ENCODE data around the gene SIRPG. TPM values are rescaled to one million over a fixed set of nuclear protein-coding genes. Genes with fewer than 3 reads are reported as not detected.

The SIRPG gene
- total and polyA plus RNA-seq, 2 of the 13 experiments (the other 11 are each of a cell fraction or from before 2014, with no cell fraction given): not detected

DNA sequence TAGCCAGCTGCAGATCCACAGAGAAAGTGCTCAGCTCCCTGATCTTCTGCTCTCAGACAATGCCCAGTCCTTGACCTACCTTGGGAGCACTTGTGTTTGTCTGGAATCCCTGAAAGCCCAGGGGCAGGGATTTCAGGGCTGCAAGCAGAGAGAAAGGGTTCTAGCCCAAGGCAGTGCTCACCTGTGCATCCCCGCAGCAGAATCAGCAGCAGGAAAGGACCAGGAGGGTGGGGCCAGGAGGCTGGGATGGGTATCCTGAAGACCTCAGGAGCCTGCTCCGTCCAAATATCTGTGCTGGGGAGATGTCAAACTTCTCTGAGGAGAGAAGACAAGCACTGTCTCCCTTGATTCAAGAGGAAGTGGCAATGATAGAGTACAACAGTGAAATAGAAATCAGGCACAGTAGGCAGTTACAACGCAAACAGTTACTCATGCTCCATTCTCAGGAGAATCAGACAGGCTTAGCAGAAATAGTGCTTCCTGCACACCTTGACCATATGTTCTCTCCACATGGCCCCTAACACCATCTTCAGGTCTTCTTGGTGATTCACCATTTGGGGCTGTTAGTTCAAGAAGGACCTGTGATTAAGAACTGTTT lies 28.7 kb upstream of the SIRPG start (continued):
- TF ChIP-seq, protein P1, sequence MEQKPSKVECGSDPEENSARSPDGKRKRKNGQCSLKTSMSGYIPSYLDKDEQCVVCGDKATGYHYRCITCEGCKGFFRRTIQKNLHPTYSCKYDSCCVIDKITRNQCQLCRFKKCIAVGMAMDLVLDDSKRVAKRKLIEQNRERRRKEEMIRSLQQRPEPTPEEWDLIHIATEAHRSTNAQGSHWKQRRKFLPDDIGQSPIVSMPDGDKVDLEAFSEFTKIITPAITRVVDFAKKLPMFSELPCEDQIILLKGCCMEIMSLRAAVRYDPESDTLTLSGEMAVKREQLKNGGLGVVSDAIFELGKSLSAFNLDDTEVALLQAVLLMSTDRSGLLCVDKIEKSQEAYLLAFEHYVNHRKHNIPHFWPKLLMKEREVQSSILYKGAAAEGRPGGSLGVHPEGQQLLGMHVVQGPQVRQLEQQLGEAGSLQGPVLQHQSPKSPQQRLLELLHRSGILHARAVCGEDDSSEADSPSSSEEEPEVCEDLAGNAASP (CRISPR knock-in tag; IDR thresholded peaks at IDR 0.05; ENCODE audit: borderline replicate concordance): no peak

DNA sequence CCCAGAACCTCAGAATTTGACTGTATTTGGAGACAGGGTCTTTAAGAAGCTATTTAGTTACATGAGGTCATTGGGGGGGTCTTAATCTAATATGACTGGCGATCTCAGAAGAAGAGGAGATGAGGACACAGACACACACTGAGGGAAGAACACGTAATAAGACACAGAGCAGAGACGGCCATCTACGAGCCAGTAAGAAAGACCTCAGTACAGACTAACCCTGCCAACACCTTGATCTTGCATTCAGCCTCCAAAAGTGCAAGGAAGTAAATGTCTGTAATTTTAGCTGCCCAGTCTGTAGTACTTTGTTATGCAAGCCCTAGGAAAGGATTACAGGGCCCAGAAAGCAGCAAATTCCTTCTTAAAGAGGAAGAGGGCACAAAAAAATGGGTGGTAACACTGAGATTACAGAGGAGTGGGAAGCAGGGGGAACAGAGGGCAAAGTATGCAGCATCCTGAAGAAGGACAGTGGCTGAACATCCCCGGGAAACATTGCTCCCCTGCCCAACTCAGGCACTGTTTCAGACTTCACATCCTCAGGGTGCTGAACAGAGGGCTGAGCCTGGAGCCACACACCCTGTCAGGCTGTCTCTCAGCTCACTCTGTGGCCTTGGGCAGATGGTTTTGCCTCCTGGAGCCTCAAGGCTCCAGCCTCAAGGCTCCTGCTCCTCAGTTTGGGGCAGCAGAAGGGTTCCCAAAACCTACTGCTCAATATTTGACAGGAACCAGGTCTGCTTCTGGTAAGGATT lies 27.9 kb upstream of the SIRPG start:
- peaks cover 0 to 11% of the 10 kb centered on the region in 2 experiments; a peak in 1 of 5 replicates for H3K27me3 ChIP-seq (ENCODE audit: control insufficient read depth in 1 of 2, insufficient read depth in 2 of 2, low read length in 2 of 2)
- no peaks in the 10 kb centered on the region for H3K4me1 ChIP-seq (ENCODE audit: insufficient read depth, low read length)
- no peak overlapping the region for H3K4me2 ChIP-seq (ENCODE audit: low read depth, low read length)
- H3K9me3 ChIP-seq (ENCODE audit: low read length): peaks cover 13% of the 10 kb centered on the region; the same call in 1 of the 2 replicates
- ChIA-PET POLR2A (no interaction called here), CTCF (ENCODE audit: low intra/inter-chr PET ratio, low total read pairs) (no interaction called here)
- WGBS (ENCODE audit: low lambda C conversion rate): 3% methylated on average over 5 of the region's 5 CpGs
- no TSS peak for BruUV-seq (replicated peaks)
- intact Hi-C loops (cut with micrococcal nuclease; ENCODE audit: unreplicated experiment) (no loop called here), in situ Hi-C loops (cut with HindIII; ENCODE audit: extremely low pct_ligation_motif_present, low pct_unique_long_range_greater_than_20kb) (no loop called here)
- no peaks in the 10 kb centered on the region for H3K36me3 ChIP-seq (replicated peaks in 1 of 2; ENCODE audit: control insufficient read depth in 1 of 2, insufficient read depth in 2 of 2, low read length in 2 of 2)
- ATAC-seq (no peak), FAIRE-seq (no peak), DNase-seq (ENCODE audit: low spot score) (no peak)
- no peak overlapping the region for H2AFZ ChIP-seq (ENCODE audit: low read length)
- H3K79me2 ChIP-seq (ENCODE audit: insufficient read depth, low read length): no peaks in the 10 kb centered on the region
- no peaks in the 10 kb centered on the region for H4K20me1 ChIP-seq (ENCODE audit: insufficient read depth, low read length)
- no peak overlapping the region for H3K9ac ChIP-seq (ENCODE audit: insufficient read depth, low read depth, low read length)
- no peak overlapping the region for H3K4me3 ChIP-seq (replicated peaks in 1 of 3; ENCODE audit: insufficient read depth in 1 of 3, low read depth in 2 of 3, low read length in 3 of 3)
- H3K27ac ChIP-seq (ENCODE audit: extremely low read length, insufficient read depth, low read length): no peak overlapping the region
- TF ChIP-seq THYN1 (CRISPR knock-in tag; IDR thresholded peaks at IDR 0.05; ENCODE audit: borderline replicate concordance, low read depth): no peak
- TF ChIP-seq IRX3 (CRISPR knock-in tag; IDR thresholded peaks at IDR 0.05; ENCODE audit: borderline replicate concordance, low read depth): no peak
- TF ChIP-seq ZSCAN25 (CRISPR knock-in tag; IDR thresholded peaks at IDR 0.05): no peak
- TF ChIP-seq, protein P2, sequence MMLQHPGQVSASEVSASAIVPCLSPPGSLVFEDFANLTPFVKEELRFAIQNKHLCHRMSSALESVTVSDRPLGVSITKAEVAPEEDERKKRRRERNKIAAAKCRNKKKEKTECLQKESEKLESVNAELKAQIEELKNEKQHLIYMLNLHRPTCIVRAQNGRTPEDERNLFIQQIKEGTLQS (CRISPR knock-in tag; IDR thresholded peaks at IDR 0.05): no peak
- no peak for TF ChIP-seq ZKSCAN8 (CRISPR knock-in tag; IDR thresholded peaks at IDR 0.05; ENCODE audit: borderline replicate concordance)
- no peak for TF ChIP-seq ETV6 (CRISPR knock-in tag; conservative IDR thresholded peaks at IDR 0.05)
- TF ChIP-seq REPIN1 (CRISPR knock-in tag; IDR thresholded peaks at IDR 0.05; ENCODE audit: borderline replicate concordance, low read depth): no peak
- TF ChIP-seq MTA1 (CRISPR knock-in tag; IDR thresholded peaks at IDR 0.05; ENCODE audit: borderline replicate concordance): no peak
- no peak for TF ChIP-seq HNRNPLL (IDR thresholded peaks at IDR 0.05; ENCODE audit: low read depth, low read length, poor library complexity, severe bottlenecking)
- TF ChIP-seq, protein P3, sequence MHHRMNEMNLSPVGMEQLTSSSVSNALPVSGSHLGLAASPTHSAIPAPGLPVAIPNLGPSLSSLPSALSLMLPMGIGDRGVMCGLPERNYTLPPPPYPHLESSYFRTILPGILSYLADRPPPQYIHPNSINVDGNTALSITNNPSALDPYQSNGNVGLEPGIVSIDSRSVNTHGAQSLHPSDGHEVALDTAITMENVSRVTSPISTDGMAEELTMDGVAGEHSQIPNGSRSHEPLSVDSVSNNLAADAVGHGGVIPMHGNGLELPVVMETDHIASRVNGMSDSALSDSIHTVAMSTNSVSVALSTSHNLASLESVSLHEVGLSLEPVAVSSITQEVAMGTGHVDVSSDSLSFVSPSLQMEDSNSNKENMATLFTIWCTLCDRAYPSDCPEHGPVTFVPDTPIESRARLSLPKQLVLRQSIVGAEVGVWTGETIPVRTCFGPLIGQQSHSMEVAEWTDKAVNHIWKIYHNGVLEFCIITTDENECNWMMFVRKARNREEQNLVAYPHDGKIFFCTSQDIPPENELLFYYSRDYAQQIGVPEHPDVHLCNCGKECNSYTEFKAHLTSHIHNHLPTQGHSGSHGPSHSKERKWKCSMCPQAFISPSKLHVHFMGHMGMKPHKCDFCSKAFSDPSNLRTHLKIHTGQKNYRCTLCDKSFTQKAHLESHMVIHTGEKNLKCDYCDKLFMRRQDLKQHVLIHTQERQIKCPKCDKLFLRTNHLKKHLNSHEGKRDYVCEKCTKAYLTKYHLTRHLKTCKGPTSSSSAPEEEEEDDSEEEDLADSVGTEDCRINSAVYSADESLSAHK (CRISPR knock-in tag; IDR thresholded peaks at IDR 0.05; ENCODE audit: borderline replicate concordance): no peak
- TF ChIP-seq MXD4 (CRISPR knock-in tag; IDR thresholded peaks at IDR 0.05): no peak
